NCI-H1092 (cell line): ENCODE measurements around the gene MLXIP.

Source experiments
- DNase-seq: peaks from one replicate; lab custom pipeline; 2025; lab: John Stamatoyannopoulos, UW

MLXIP gene

GRCh38 chr12:122126342-122126635 is 47.7 kb downstream of the MLXIP start:
- no peak for DNase-seq

- DNase-seq, result no peak
Measured at GRCh38 chr12:122126713-122127597, 48.4 kb downstream of the MLXIP start.

GRCh38 chr12:122127839-122128238 is 49.3 kb downstream of the MLXIP start:
- DNase-seq, result no peak

GRCh38 chr12:122128481-122128880 is 49.9 kb downstream of the MLXIP start:
- no peak for DNase-seq

GRCh38 chr12:122129131-122129530 is 50.6 kb downstream of the MLXIP start:
- no peak for DNase-seq

GRCh38 chr12:122130150-122130549 is 51.6 kb downstream of the MLXIP start:
- no peak for DNase-seq

GRCh38 chr12:122133192-122133950 is 54.8 kb downstream of the MLXIP start:
- no peak for DNase-seq

GRCh38 chr12:122135437-122136031 is 57.0 kb downstream of the MLXIP start:
- DNase-seq, result no peak

- DNase-seq, result no peak
Measured at GRCh38 chr12:122137229-122137628, 58.7 kb downstream of the MLXIP start.

GRCh38 chr12:122137681-122138080 is 59.1 kb downstream of the MLXIP start:
- DNase-seq, result no peak

GRCh38 chr12:122138181-122138580 is 59.6 kb downstream of the MLXIP start:
- DNase-seq, result no peak

- DNase-seq, result no peak
Measured at GRCh38 chr12:122138616-122139015, 60.1 kb downstream of the MLXIP start.

GRCh38 chr12:122139266-122139665 is 60.7 kb downstream of the MLXIP start:
- DNase-seq, result no peak

- no peak for DNase-seq
Measured at GRCh38 chr12:122139941-122140340, 61.4 kb downstream of the MLXIP start.

- DNase-seq, result no peak
Measured at GRCh38 chr12:122140467-122141257, 62.1 kb downstream of the MLXIP start.

- DNase-seq, result no peak
Measured at GRCh38 chr12:122141911-122142725, 63.6 kb downstream of the MLXIP start.

- DNase-seq, result no peak
Measured at GRCh38 chr12:122142857-122143256, 64.3 kb downstream of the MLXIP start.

- DNase-seq, result no peak
Measured at GRCh38 chr12:122144885-122145284, 66.3 kb downstream of the MLXIP start.

- no peak for DNase-seq
Measured at GRCh38 chr12:122145505-122146330, 67.2 kb downstream of the MLXIP start.

GRCh38 chr12:122147514-122148290 is 69.1 kb downstream of the MLXIP start:
- DNase-seq, result no peak
